AG04450 (cell line): ENCODE measurements around the gene PCDH19. TPM values are rescaled to one million over a fixed set of nuclear protein-coding genes. Genes with fewer than 3 reads are reported as not detected.

ENCODE experiments used
- CTCF ChIA-PET: fragments of 300-600, 350-600 bp; formaldehyde crosslinking; extraction: SDS; loops from one replicate; lab custom pipeline; 2022; ENCODE audit warnings: antibody characterized with exemption, inconsistent platforms; lab: Charles Lee
- POLR2A ChIA-PET: fragments of 350-600 bp; formaldehyde crosslinking; extraction: SDS; loops from one replicate; lab custom pipeline; 2021; ENCODE audit warnings: antibody characterized with exemption, inconsistent platforms; lab: Yijun Ruan, JAX
- DNase-seq: peaks from one replicate; pipeline ENCODE4 v3.0.0-alpha.2; 2011; ENCODE audit warnings: low read depth, low spot score
- H3K27ac ChIP-seq: one replicate; pipeline ENCODE4 v1.5.1; 2012; ENCODE audit warnings: low read depth, low read length, control low read depth
- H3K27me3 ChIP-seq: one replicate; pipeline ENCODE4 v1.6.0; 2012; ENCODE audit warnings: low read length; ENCODE audit not compliant: control insufficient read depth, insufficient read depth
- H3K4me3 ChIP-seq: 2 replicates; pipeline ENCODE4 v1.5.1; 2011; ENCODE audit warnings: mild to moderate bottlenecking, low read depth, low read length, control low read depth
- H3K9me3 ChIP-seq: 2 replicates; pipeline ENCODE4 v1.5.1; 2012; ENCODE audit warnings: low read length; ENCODE audit not compliant: control insufficient read depth, insufficient read depth
- polyA plus RNA-seq: library from polyadenylated mRNA; depleted of rRNA; stranded (reverse); fragments of >200 nt; gene quantifications from 2 replicates; pipeline ENCODE4 v1.2.3, GENCODE V29; 2011
- TF ChIP-seq, protein P1 (sequence below): IDR thresholded peaks from 2 replicates; pipeline ENCODE4 v1.5.1; 2011; ENCODE audit warnings: low read depth, low read length, control low read depth, inconsistent platforms

PCDH19 gene
- polyA plus RNA-seq, 1 experiment: 0.01 TPM

- CTCF ChIA-PET: no interaction called here
- TF ChIP-seq, protein P1, sequence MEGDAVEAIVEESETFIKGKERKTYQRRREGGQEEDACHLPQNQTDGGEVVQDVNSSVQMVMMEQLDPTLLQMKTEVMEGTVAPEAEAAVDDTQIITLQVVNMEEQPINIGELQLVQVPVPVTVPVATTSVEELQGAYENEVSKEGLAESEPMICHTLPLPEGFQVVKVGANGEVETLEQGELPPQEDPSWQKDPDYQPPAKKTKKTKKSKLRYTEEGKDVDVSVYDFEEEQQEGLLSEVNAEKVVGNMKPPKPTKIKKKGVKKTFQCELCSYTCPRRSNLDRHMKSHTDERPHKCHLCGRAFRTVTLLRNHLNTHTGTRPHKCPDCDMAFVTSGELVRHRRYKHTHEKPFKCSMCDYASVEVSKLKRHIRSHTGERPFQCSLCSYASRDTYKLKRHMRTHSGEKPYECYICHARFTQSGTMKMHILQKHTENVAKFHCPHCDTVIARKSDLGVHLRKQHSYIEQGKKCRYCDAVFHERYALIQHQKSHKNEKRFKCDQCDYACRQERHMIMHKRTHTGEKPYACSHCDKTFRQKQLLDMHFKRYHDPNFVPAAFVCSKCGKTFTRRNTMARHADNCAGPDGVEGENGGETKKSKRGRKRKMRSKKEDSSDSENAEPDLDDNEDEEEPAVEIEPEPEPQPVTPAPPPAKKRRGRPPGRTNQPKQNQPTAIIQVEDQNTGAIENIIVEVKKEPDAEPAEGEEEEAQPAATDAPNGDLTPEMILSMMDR: no peak
- no peaks in the 10 kb centered on the region for H3K9me3 ChIP-seq
- DNase-seq: no peak
- H3K27ac ChIP-seq: no peak overlapping the region
- no peaks in the 10 kb centered on the region for H3K27me3 ChIP-seq
- POLR2A ChIA-PET: no interaction called here
- H3K4me3 ChIP-seq: no peak overlapping the region
These were observed 28.5 kb downstream of the PCDH19 start for GRCh38 chrX:100381619-100382018.

DNA sequence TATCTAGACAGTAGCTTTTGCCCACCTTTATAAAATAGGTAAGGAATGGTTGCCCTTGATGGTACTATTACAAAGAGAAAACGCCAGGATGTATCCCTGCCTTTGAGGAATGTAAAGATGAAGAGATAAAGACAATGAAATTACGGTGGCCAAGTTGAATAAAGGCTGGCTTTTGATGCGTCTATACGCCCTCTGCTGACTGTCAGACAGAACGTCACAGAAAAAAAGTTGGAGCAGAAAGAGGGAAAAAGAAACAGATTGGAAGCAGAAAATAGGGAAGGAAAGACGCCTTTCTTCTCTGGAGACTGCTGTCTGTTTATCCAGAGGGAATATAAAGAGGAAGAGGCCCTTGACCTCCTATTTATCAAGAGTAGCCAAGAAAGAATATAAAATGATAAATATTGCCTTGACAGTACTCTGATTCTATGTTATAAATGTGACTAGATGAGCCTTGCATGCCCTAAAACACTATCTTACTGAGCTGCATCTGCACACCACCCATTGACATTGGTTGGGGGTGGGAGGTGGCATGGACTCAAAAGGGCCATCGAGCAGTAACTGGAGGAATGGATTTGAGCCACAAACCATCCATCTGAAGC is 30.6 kb downstream of the PCDH19 start:
- POLR2A ChIA-PET: no interaction called here
- CTCF ChIA-PET: interaction anchor here (0.6 kb wide), 1 partner anchor 180 kb away, joined by 4 read pairs; no protein-coding TSS in a partner anchor
- Histone ChIP-seq H3K27ac (no peak overlapping the region), H3K27me3 (no peaks in the 10 kb centered on the region), H3K4me3 (no peak overlapping the region), H3K9me3 (no peaks in the 10 kb centered on the region)
- DNase-seq: no peak
- TF ChIP-seq, protein P1: peak; percentile 46

DNA sequence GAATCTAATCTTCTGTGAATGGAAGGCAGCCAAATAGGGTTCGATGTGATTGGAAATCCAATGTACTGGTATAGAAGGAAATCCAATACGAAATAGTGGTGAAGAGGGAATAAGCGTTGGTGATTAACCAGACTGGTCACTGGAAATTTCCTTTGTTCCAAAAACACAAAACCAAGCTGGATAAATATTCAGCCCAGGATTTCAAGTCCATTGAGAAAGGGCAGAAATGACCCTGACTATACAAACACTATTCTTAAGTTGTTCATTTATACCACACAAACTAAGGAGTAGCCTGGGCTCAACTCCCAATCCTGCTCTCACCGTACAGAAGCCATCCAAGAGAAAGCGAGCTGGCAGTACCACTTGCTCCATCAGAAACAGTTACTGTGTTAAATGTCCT is 32.2 kb downstream of the PCDH19 start:
- Histone ChIP-seq H3K9me3 (no peaks in the 10 kb centered on the region), H3K27me3 (no peaks in the 10 kb centered on the region), H3K27ac (no peak overlapping the region), H3K4me3 (no peak overlapping the region)
- TF ChIP-seq, protein P1: no peak
- POLR2A ChIA-PET: no interaction called here
- CTCF ChIA-PET: no interaction called here
- DNase-seq: no peak

DNA sequence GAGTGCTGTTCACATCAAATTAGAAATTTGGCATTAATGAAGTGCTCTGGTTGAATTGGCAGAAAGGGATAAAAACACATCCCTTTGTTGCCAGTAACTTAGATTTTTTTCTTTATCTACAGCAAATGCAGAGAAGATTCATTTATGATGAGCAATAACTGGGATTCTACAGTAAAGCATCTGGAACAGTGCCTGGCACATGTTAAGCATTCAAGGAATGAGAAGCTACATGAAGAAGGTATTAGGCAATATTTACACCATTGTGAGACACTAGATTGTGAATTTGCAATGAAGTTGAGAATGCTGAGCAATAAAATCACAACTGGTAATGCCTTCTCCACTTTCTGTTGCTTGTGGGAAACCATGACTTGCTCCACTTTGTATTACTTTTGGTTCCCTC is 33.5 kb downstream of the PCDH19 start:
- CTCF ChIA-PET: no interaction called here
- TF ChIP-seq, protein P1: no peak

DNA sequence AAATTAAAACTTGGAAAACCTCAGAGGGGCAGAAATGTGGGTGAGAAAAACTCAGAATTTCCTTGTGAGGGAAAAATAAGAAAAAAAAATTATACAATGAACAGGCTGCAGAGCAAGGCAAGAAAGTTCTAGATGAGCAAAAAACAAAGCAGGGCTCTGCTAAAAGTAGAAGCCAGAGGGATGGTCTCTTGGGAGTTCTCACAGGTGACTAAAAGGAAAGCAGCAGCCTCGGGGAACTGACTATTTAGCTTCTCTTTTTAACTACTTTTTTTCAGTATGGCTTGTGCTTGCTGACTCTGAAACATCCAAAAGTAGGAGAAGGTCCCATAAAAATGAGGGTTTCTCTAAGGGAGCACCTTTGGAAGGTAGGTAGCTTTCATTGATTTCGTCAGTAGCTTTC is 36.4 kb downstream of the PCDH19 start:
- no peak for DNase-seq
- ChIA-PET CTCF (no interaction called here), POLR2A (no interaction called here)
- Histone ChIP-seq H3K27ac (no peak overlapping the region), H3K27me3 (no peaks in the 10 kb centered on the region), H3K9me3 (no peaks in the 10 kb centered on the region), H3K4me3 (no peak overlapping the region)
- TF ChIP-seq, protein P1: no peak

More for the DNA sequence above, 33.5 kb downstream of the PCDH19 start:
- no peak overlapping the region for H3K27ac ChIP-seq
- POLR2A ChIA-PET: no interaction called here
- H3K9me3 ChIP-seq: no peaks in the 10 kb centered on the region
- H3K4me3 ChIP-seq: no peak overlapping the region
- no peak for DNase-seq
- no peaks in the 10 kb centered on the region for H3K27me3 ChIP-seq
